ENCODE data around the gene CENPM.

DNA sequence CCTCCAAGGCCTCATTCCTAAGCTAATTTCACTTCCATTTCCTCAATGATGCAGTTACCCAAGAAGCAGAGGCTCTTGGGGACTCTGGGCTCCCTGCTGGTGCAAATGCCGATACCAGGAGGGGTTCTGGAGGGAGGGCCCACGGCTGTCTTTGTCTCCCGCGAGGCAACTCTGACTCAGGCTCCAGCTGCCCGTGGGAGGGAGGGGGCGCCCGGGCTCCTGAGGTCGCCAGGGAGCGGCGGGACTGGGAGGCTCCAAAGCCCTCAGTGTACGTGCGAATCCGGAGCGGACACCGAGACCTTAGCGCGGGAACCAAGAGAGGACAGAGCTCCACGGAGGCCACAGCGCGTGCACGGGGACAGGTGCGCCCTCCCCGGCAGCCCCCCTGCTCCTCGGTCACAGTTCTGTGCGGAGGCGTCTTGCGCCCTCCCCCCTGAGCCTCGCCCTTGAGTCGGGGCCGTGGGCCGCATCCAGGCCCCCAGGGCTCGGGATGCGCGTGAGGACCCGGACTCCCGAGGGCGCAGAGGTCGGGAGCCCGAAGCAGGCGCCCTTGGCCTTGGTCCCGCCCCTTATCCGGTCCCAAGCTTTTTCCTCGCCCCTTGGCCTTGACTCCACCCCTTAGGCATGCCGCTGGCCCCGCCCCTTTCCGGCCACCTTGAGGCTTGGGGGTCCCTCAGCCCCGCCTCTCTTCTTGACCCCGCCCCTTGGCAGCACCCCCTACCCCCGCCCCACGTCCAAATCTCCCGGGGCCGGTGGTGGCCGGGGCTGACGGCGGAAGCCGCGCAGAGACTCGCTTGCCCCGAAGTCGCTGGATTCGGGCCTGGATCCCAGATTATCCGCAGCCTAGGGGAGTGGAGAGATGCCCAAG is 27.4 kb downstream of the CENPM start:
- TF ChIP-seq GATA2 (IDR thresholded peaks at IDR 0.05; ENCODE audit: low read depth, low read length) (no peak), GATA3 (IDR thresholded peaks at IDR 0.05; ENCODE audit: low read depth, low read length) (no peak)
